Activated T-helper 2 cell treated with anti-CD3 and anti-CD28 coated beads, Interferon-gamma antibody, Interleukin-2, Interleukin-4, amounts not matched to agents 10 μg/mL and 5 μg/mL and 100 μg/mL, durations not matched to agents 14 hours and 24 hours and 36 hours (primary cell): ENCODE measurements around the gene MYH4. TPM values are rescaled to one million over a fixed set of nuclear protein-coding genes. Genes with fewer than 3 reads are reported as not detected.

Experiments used
- DNase-seq: peaks from one replicate; pipeline ENCODE4 v3.0.0; 2021; ENCODE audit warnings: low spot score
- H3K27ac Mint-ChIP-seq: one replicate; pipeline ENCODE4 v1.8.0; 2021; ENCODE audit warnings: mixed read lengths
- H3K27me3 Mint-ChIP-seq: one replicate; pipeline ENCODE4 v1.8.0; 2021; ENCODE audit warnings: low read depth, mixed read lengths
- H3K36me3 Mint-ChIP-seq: one replicate; pipeline ENCODE4 v1.8.0; 2021; ENCODE audit warnings: low read depth, mixed read lengths
- H3K4me1 Mint-ChIP-seq: one replicate; pipeline ENCODE4 v1.8.0; 2021; ENCODE audit warnings: low read depth, mixed read lengths
- H3K4me3 Mint-ChIP-seq: one replicate; pipeline ENCODE4 v1.8.0; 2021; ENCODE audit warnings: low read depth, mild to moderate bottlenecking, moderate library complexity, mixed read lengths
- H3K9me3 Mint-ChIP-seq: one replicate; pipeline ENCODE4 v1.8.0; 2021; ENCODE audit warnings: mixed read lengths
- intact Hi-C: fragments of 100-400 bp; cut with micrococcal nuclease; formaldehyde crosslinking; loops from one replicate; pipeline ENCODE4 v1.15.1; 2023
- total RNA-seq: library from RNA; stranded (reverse); gene quantifications from 2 replicates; pipeline ENCODE4 v1.2.3, GENCODE V29; 2022

Gene MYH4
- total RNA-seq, 1 donor from 2014 or later: not detected

- H3K36me3 Mint-ChIP-seq: no peaks in the 10 kb centered on the region
- no peaks in the 10 kb centered on the region for H3K9me3 Mint-ChIP-seq
- no peak overlapping the region for H3K27ac Mint-ChIP-seq
- H3K4me3 Mint-ChIP-seq: no peak overlapping the region
- H3K4me1 Mint-ChIP-seq: no peaks in the 10 kb centered on the region
- intact Hi-C loops: no loop called here
- no peak for DNase-seq
- no peaks in the 10 kb centered on the region for H3K27me3 Mint-ChIP-seq
These were observed 9.3 kb downstream of the MYH4 start for GRCh38 chr17:10460062-10460461.

DNA sequence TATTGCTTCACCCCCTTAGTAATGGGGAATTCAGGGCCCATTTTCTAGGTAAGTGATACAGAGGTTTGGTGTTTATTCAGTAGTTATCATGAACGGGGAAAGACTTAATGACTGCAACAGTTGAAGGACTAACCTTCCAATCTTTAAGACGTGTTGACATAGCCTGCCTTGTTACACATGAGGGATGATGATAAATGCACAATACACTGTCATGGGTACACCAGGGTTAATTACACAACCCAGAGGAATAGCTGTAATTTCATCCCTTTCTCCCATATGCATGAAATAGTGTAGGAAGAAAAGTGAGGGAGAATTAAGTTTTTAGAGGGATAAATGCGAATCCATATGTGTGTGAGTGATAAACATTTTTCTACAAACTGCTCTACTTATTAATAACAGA, 10.7 kb downstream of the MYH4 start:
- no peak for DNase-seq
- intact Hi-C loops: no loop called here
- no peak overlapping the region for H3K4me3 Mint-ChIP-seq
- H3K27me3 Mint-ChIP-seq: no peaks in the 10 kb centered on the region
- H3K4me1 Mint-ChIP-seq: no peaks in the 10 kb centered on the region
- H3K27ac Mint-ChIP-seq: no peak overlapping the region
- no peaks in the 10 kb centered on the region for H3K36me3 Mint-ChIP-seq
- H3K9me3 Mint-ChIP-seq: no peaks in the 10 kb centered on the region

- no peaks in the 10 kb centered on the region for H3K36me3 Mint-ChIP-seq
- no peak overlapping the region for H3K4me3 Mint-ChIP-seq
- H3K27ac Mint-ChIP-seq: no peak overlapping the region
- intact Hi-C loops: no loop called here
- no peaks in the 10 kb centered on the region for H3K4me1 Mint-ChIP-seq
- no peaks in the 10 kb centered on the region for H3K27me3 Mint-ChIP-seq
- H3K9me3 Mint-ChIP-seq: no peaks in the 10 kb centered on the region
- DNase-seq: no peak
These were observed 11.4 kb downstream of the MYH4 start for GRCh38 chr17:10457952-10458351.

GRCh38 chr17:10447026-10447931, 22.1 kb downstream of the MYH4 start:
- intact Hi-C loops: no loop called here
- no peaks in the 10 kb centered on the region for H3K4me1 Mint-ChIP-seq
- no peaks in the 10 kb centered on the region for H3K9me3 Mint-ChIP-seq
- H3K27me3 Mint-ChIP-seq: no peaks in the 10 kb centered on the region
- DNase-seq: no peak
- no peaks in the 10 kb centered on the region for H3K36me3 Mint-ChIP-seq
- no peak overlapping the region for H3K4me3 Mint-ChIP-seq
- no peak overlapping the region for H3K27ac Mint-ChIP-seq

- no peaks in the 10 kb centered on the region for H3K36me3 Mint-ChIP-seq
- no peak for DNase-seq
These were observed 29.5 kb downstream of the MYH4 start for GRCh38 chr17:10439816-10440215.

GRCh38 chr17:10435096-10435495, 34.3 kb downstream of the MYH4 start:
- no peaks in the 10 kb centered on the region for H3K27me3 Mint-ChIP-seq
- no peak overlapping the region for H3K27ac Mint-ChIP-seq
- H3K9me3 Mint-ChIP-seq: no peaks in the 10 kb centered on the region
- H3K4me1 Mint-ChIP-seq: no peaks in the 10 kb centered on the region
- no peak for DNase-seq
- H3K4me3 Mint-ChIP-seq: no peak overlapping the region
- intact Hi-C loops: no loop called here
- no peaks in the 10 kb centered on the region for H3K36me3 Mint-ChIP-seq

More at GRCh38 chr17:10439816-10440215, 29.5 kb downstream of the MYH4 start:
- H3K27ac Mint-ChIP-seq: no peak overlapping the region
- no peaks in the 10 kb centered on the region for H3K4me1 Mint-ChIP-seq
- H3K9me3 Mint-ChIP-seq: no peaks in the 10 kb centered on the region
- no peak overlapping the region for H3K4me3 Mint-ChIP-seq
- intact Hi-C loops: no loop called here
- no peaks in the 10 kb centered on the region for H3K27me3 Mint-ChIP-seq

DNA sequence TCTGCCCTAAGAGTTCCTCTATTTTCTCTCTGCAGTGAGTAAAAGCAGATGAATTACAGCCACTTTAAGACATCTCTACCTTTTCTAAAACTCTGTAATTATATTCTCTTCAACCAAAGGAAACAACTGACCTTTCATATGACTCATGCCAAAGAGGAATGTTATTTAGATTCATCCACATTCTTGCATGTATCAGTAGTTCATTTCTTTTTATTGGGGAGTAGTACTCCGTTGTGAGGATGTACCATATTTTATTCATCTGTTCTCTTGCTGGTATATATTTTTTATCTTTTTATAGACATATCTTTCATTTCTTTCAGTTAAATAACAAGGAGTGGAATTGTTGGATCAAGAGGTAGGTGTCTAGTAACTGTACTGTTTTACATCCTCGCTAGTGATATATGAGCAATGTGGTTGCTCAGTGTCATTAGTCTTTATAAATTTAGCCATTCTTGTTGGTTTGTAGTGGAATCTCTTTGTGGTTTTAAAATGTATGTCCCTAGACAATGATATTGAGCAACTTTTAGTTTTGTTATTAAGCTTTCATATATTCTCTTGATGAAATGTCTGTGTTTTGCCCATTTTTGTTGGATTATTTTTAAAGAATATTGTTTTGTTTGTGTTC, 39.8 kb downstream of the MYH4 start:
- no peak overlapping the region for H3K27ac Mint-ChIP-seq
- no peaks in the 10 kb centered on the region for H3K36me3 Mint-ChIP-seq
- no peaks in the 10 kb centered on the region for H3K9me3 Mint-ChIP-seq
- DNase-seq: no peak
- H3K27me3 Mint-ChIP-seq: peaks cover 1% of the 10 kb centered on the region
- no peak overlapping the region for H3K4me3 Mint-ChIP-seq
- intact Hi-C loops: no loop called here
- no peaks in the 10 kb centered on the region for H3K4me1 Mint-ChIP-seq

GRCh38 chr17:10428781-10429180, 40.6 kb downstream of the MYH4 start:
- H3K4me3 Mint-ChIP-seq: no peak overlapping the region
- no peaks in the 10 kb centered on the region for H3K4me1 Mint-ChIP-seq
- no peaks in the 10 kb centered on the region for H3K36me3 Mint-ChIP-seq
- DNase-seq: no peak
- H3K27ac Mint-ChIP-seq: no peak overlapping the region
- peaks cover 1% of the 10 kb centered on the region for H3K27me3 Mint-ChIP-seq
- intact Hi-C loops: no loop called here
- no peaks in the 10 kb centered on the region for H3K9me3 Mint-ChIP-seq

- Mint-ChIP-seq H3K27me3 (peaks cover 1% of the 10 kb centered on the region), H3K9me3 (no peaks in the 10 kb centered on the region), H3K27ac (no peak within 1 kb of the TSS), H3K36me3 (no peaks in the 10 kb centered on the region), H3K4me1 (no peaks in the 10 kb centered on the region), H3K4me3 (no peak within 1 kb of the TSS)
- intact Hi-C loops: no loop called here
- no peak for DNase-seq
These were observed 47.3 kb downstream of the MYH4 start, which contains the start of gene MYH8 for GRCh38 chr17:10421900-10422542. MYH8 (minus strand) TSS chr17:10421950; CDS start chr17:10420227, 1,723 bp downstream.

GRCh38 chr17:10421211-10421610, 48.1 kb downstream of the MYH4 start:
- Mint-ChIP-seq H3K4me3 (no peak overlapping the region), H3K36me3 (no peaks in the 10 kb centered on the region), H3K27me3 (peaks cover 1% of the 10 kb centered on the region), H3K27ac (no peak overlapping the region), H3K4me1 (no peaks in the 10 kb centered on the region), H3K9me3 (no peaks in the 10 kb centered on the region)
- DNase-seq: no peak
- intact Hi-C loops: no loop called here

GRCh38 chr17:10420811-10421210, 48.5 kb downstream of the MYH4 start:
- intact Hi-C loops: no loop called here

DNA sequence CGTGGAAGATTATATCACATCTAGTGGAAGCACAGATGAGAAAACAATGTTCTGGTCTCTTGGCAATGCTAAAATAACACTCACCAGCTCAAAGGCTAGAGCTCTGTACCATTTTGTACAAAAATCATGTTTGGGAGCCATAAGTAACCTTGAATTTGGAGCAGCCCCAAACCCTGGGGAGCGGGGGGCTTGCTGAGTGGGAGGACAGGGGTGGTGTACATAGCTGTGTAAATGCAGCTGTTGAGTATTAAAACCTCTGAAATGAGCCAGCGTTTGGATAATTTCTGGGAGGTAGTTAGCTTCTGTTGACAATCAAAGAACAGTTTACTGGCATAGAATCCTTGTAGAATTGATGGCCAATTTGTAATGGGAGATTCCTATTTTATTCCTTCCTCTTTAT, 51.9 kb downstream of the MYH4 start:
- intact Hi-C loops: no loop called here
- no peaks in the 10 kb centered on the region for H3K36me3 Mint-ChIP-seq
- no peak overlapping the region for H3K4me3 Mint-ChIP-seq
- no peaks in the 10 kb centered on the region for H3K4me1 Mint-ChIP-seq
- no peak overlapping the region for H3K27ac Mint-ChIP-seq
- H3K9me3 Mint-ChIP-seq: no peaks in the 10 kb centered on the region
- no peaks in the 10 kb centered on the region for H3K27me3 Mint-ChIP-seq
- DNase-seq: no peak

More at GRCh38 chr17:10420811-10421210, 48.5 kb downstream of the MYH4 start:
- DNase-seq: no peak
- no peaks in the 10 kb centered on the region for H3K4me1 Mint-ChIP-seq
- no peak overlapping the region for H3K27ac Mint-ChIP-seq
- H3K4me3 Mint-ChIP-seq: no peak overlapping the region
- peaks cover 1% of the 10 kb centered on the region for H3K27me3 Mint-ChIP-seq
- H3K9me3 Mint-ChIP-seq: no peaks in the 10 kb centered on the region
- H3K36me3 Mint-ChIP-seq: no peaks in the 10 kb centered on the region

- H3K9me3 Mint-ChIP-seq: no peaks in the 10 kb centered on the region
- DNase-seq: no peak
- no peaks in the 10 kb centered on the region for H3K4me1 Mint-ChIP-seq
- intact Hi-C loops: no loop called here
- H3K4me3 Mint-ChIP-seq: no peak overlapping the region
- no peak overlapping the region for H3K27ac Mint-ChIP-seq
- no peaks in the 10 kb centered on the region for H3K36me3 Mint-ChIP-seq
- no peaks in the 10 kb centered on the region for H3K27me3 Mint-ChIP-seq
These were observed 54.2 kb downstream of the MYH4 start for GRCh38 chr17:10415161-10415560.
